ENCODE data around the gene WWOX. TPM values are rescaled to one million over a fixed set of nuclear protein-coding genes. Genes with fewer than 3 reads are reported as not detected.

WWOX gene
- polyA plus RNA-seq, 1 donor from 2014 or later, result 25.6 TPM

- no peaks in the 10 kb centered on the region for H3K9me3 ChIP-seq (ENCODE audit: low read length)
- no peaks in the 10 kb centered on the region for H3K36me3 ChIP-seq (ENCODE audit: insufficient read depth, low read length)
- H3K9me2 ChIP-seq (ENCODE audit: insufficient read depth, low read length), result no peaks in the 10 kb centered on the region
- H4K20me1 ChIP-seq (ENCODE audit: insufficient read depth), result no peaks in the 10 kb centered on the region
- H3K79me2 ChIP-seq (replicated peaks; ENCODE audit: insufficient read depth, low read length), result no peaks in the 10 kb centered on the region
- no peak overlapping the region for H2AFZ ChIP-seq (ENCODE audit: low read depth, low read length)
- no peak overlapping the region for H3K4me2 ChIP-seq (ENCODE audit: low read length)
- no peak overlapping the region for H3K4me3 ChIP-seq (ENCODE audit: low read length)
- no peak overlapping the region for H3K9ac ChIP-seq (ENCODE audit: low read length)
- TF ChIP-seq, protein P1, sequence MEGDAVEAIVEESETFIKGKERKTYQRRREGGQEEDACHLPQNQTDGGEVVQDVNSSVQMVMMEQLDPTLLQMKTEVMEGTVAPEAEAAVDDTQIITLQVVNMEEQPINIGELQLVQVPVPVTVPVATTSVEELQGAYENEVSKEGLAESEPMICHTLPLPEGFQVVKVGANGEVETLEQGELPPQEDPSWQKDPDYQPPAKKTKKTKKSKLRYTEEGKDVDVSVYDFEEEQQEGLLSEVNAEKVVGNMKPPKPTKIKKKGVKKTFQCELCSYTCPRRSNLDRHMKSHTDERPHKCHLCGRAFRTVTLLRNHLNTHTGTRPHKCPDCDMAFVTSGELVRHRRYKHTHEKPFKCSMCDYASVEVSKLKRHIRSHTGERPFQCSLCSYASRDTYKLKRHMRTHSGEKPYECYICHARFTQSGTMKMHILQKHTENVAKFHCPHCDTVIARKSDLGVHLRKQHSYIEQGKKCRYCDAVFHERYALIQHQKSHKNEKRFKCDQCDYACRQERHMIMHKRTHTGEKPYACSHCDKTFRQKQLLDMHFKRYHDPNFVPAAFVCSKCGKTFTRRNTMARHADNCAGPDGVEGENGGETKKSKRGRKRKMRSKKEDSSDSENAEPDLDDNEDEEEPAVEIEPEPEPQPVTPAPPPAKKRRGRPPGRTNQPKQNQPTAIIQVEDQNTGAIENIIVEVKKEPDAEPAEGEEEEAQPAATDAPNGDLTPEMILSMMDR (IDR thresholded peaks at IDR 0.05; ENCODE audit: poor library complexity, severe bottlenecking), result no peak
- TF ChIP-seq RAD21 (conservative IDR thresholded peaks at IDR 0.05) (no peak), EZH2 (IDR thresholded peaks at IDR 0.05; ENCODE audit: borderline replicate concordance, insufficient read depth, low read length, poor library complexity, severe bottlenecking) (no peak)
- H3K27me3 ChIP-seq (ENCODE audit: insufficient read depth, low read depth, low read length), result no peaks in the 10 kb centered on the region
- H3F3A ChIP-seq (ENCODE audit: insufficient read depth, low read length, poor library complexity, severe bottlenecking), result no peaks in the 10 kb centered on the region
- no peak overlapping the region for H3K27ac ChIP-seq (ENCODE audit: low read length)
Measured at GRCh38 chr16:78246559-78246958, 147.1 kb downstream of the WWOX start.

DNA sequence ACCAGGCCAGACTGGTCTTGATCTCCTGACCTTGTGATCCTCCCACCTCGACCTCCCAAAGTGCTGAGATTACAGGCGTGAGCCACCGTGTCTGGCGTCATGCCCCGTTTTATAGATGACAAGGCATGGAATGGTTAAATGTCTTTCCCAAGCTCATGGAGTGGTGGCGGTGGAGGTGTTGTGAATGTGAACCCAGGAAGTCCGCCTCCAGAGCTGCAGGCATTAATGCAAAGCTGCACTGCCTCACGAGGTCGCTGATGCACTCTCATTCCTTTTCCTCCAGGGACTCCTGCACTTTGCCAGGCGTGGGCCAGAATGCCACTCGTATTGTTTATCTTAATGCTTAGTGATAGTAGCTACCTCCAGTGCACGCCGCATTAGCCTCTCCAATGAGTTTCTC lies 149.6 kb downstream of the WWOX start:
- TF ChIP-seq POLR2AphosphoS5 (IDR thresholded peaks at IDR 0.05) (no peak), MXI1 (conservative IDR thresholded peaks at IDR 0.05; ENCODE audit: poor library complexity, severe bottlenecking) (no peak), REST (IDR thresholded peaks at IDR 0.05; ENCODE audit: borderline replicate concordance) (no peak), EP300 (conservative IDR thresholded peaks at IDR 0.05; ENCODE audit: poor library complexity, severe bottlenecking) (no peak), SMC3 (conservative IDR thresholded peaks at IDR 0.05; ENCODE audit: poor library complexity) (no peak), TAF1 (IDR thresholded peaks at IDR 0.05; ENCODE audit: low read depth) (no peak)
- Histone ChIP-seq H3K9ac (ENCODE audit: low read length) (no peak overlapping the region), H3K79me2 (replicated peaks; ENCODE audit: insufficient read depth, low read length) (no peaks in the 10 kb centered on the region), H3K9me3 (ENCODE audit: low read length) (no peaks in the 10 kb centered on the region), H3F3A (ENCODE audit: insufficient read depth, low read length, poor library complexity, severe bottlenecking) (no peaks in the 10 kb centered on the region), H3K4me2 (ENCODE audit: low read length) (no peak overlapping the region), H4K20me1 (ENCODE audit: insufficient read depth) (no peaks in the 10 kb centered on the region), H3K27me3 (ENCODE audit: insufficient read depth, low read depth, low read length) (no peaks in the 10 kb centered on the region), H3K9me2 (ENCODE audit: insufficient read depth, low read length) (no peaks in the 10 kb centered on the region), H3K27ac (ENCODE audit: low read length) (no peak overlapping the region), H3K36me3 (ENCODE audit: insufficient read depth, low read length) (no peaks in the 10 kb centered on the region), H3K4me3 (ENCODE audit: low read length) (no peak overlapping the region), H2AFZ (ENCODE audit: low read depth, low read length) (no peak overlapping the region)

GRCh38 chr16:78249832-78250231 lies 150.4 kb downstream of the WWOX start:
- no peaks in the 10 kb centered on the region for H3F3A ChIP-seq (ENCODE audit: insufficient read depth, low read length, poor library complexity, severe bottlenecking)
- no peaks in the 10 kb centered on the region for H4K20me1 ChIP-seq (ENCODE audit: insufficient read depth)

More at GRCh38 chr16:78249832-78250231, 150.4 kb downstream of the WWOX start:
- no peaks in the 10 kb centered on the region for H3K79me2 ChIP-seq (replicated peaks; ENCODE audit: insufficient read depth, low read length)
- no peak overlapping the region for H3K9ac ChIP-seq (ENCODE audit: low read length)
- no peak overlapping the region for H3K4me3 ChIP-seq (ENCODE audit: low read length)
- no peak overlapping the region for H2AFZ ChIP-seq (ENCODE audit: low read depth, low read length)
- TF ChIP-seq, protein P1 (IDR thresholded peaks at IDR 0.05; ENCODE audit: poor library complexity, severe bottlenecking), result no peak
- TF ChIP-seq MXI1 (conservative IDR thresholded peaks at IDR 0.05; ENCODE audit: poor library complexity, severe bottlenecking), result no peak
- TF ChIP-seq EZH2 (IDR thresholded peaks at IDR 0.05; ENCODE audit: borderline replicate concordance, insufficient read depth, low read length, poor library complexity, severe bottlenecking), result no peak
- no peak for TF ChIP-seq EP300 (conservative IDR thresholded peaks at IDR 0.05; ENCODE audit: poor library complexity, severe bottlenecking)
- TF ChIP-seq SMC3 (conservative IDR thresholded peaks at IDR 0.05; ENCODE audit: poor library complexity), result no peak
- TF ChIP-seq TAF1 (IDR thresholded peaks at IDR 0.05; ENCODE audit: low read depth), result no peak
- TF ChIP-seq RAD21 (conservative IDR thresholded peaks at IDR 0.05), result no peak
- no peak for TF ChIP-seq POLR2AphosphoS5 (IDR thresholded peaks at IDR 0.05)
- TF ChIP-seq REST (IDR thresholded peaks at IDR 0.05; ENCODE audit: borderline replicate concordance), result no peak
- H3K4me2 ChIP-seq (ENCODE audit: low read length), result no peak overlapping the region
- no peaks in the 10 kb centered on the region for H3K36me3 ChIP-seq (ENCODE audit: insufficient read depth, low read length)
- H3K9me3 ChIP-seq (ENCODE audit: low read length), result no peaks in the 10 kb centered on the region
- H3K27ac ChIP-seq (ENCODE audit: low read length), result no peak overlapping the region
- H3K9me2 ChIP-seq (ENCODE audit: insufficient read depth, low read length), result no peaks in the 10 kb centered on the region
- H3K27me3 ChIP-seq (ENCODE audit: insufficient read depth, low read depth, low read length), result no peaks in the 10 kb centered on the region

All from neural cell (in vitro differentiated cells).